AG04449 (cell line): Measurements from ENCODE around the gene OLFML2A.

Experiments
- CTCF ChIA-PET: fragments of 350-600 bp; formaldehyde crosslinking; extraction: SDS; loops from one replicate; lab custom pipeline; 2021; ENCODE audit warnings: antibody characterized with exemption; lab: Yijun Ruan, JAX
- POLR2A ChIA-PET: fragments of 400-600, 350-600 bp; formaldehyde crosslinking; extraction: SDS; loops from one replicate; lab custom pipeline; 2020; ENCODE audit warnings: antibody characterized with exemption, inconsistent platforms; lab: Yijun Ruan, JAX
- DNase-seq: peaks from one replicate; pipeline ENCODE4 v3.0.0-alpha.2; 2010; ENCODE audit warnings: low read depth, low spot score
- H3K4me3 ChIP-seq: 2 replicates; pipeline ENCODE4 v1.5.1; 2011; ENCODE audit warnings: low read depth, mild to moderate bottlenecking, control low read depth, low read length
- CTCF ChIP-seq: IDR thresholded peaks from one replicate; pipeline ENCODE4 v1.5.1; 2011; ENCODE audit warnings: mild to moderate bottlenecking, moderate library complexity, low read length, control low read depth, inconsistent platforms; ENCODE audit not compliant: insufficient read depth; ENCODE audit errors: missing control alignments

OLFML2A gene

GRCh38 chr9:124739360-124739759, 37.6 kb upstream of the OLFML2A start:
- ChIA-PET POLR2A (no interaction called here), CTCF (interaction anchor here (1.0 kb wide), 1 partner anchor 122 kb away, joined by 3 read pairs; no protein-coding TSS in a partner anchor)
- no peak for TF ChIP-seq CTCF
- H3K4me3 ChIP-seq: no peak overlapping the region
- no peak for DNase-seq

- no peak overlapping the region for H3K4me3 ChIP-seq
- ChIA-PET POLR2A (no interaction called here), CTCF (interaction anchor here (0.9 to 1.2 kb wide), 3 partner anchors 29 to 124 kb away, joined by 3 read pairs; no protein-coding TSS in a partner anchor)
- DNase-seq: no peak
- no peak for TF ChIP-seq CTCF
Observed at GRCh38 chr9:124741149-124741548, 35.8 kb upstream of the OLFML2A start.

- no peak overlapping the region for H3K4me3 ChIP-seq
- no peak for TF ChIP-seq CTCF
- POLR2A ChIA-PET: no interaction called here
- CTCF ChIA-PET: interaction anchor here (0.9 to 1.2 kb wide), 3 partner anchors 30 to 124 kb away, joined by 3 read pairs; no protein-coding TSS in a partner anchor
- no peak for DNase-seq
Observed at GRCh38 chr9:124741662-124742061, 35.3 kb upstream of the OLFML2A start.

- no peak overlapping the region for H3K4me3 ChIP-seq
- no peak for DNase-seq
- ChIA-PET CTCF (interaction anchor here (0.9 to 3.0 kb wide), 8 partner anchors 9 to 191 kb away, joined by 3 to 21 read pairs (median 10); no protein-coding TSS in a partner anchor), POLR2A (interaction anchor here (1.4 to 1.5 kb wide), 2 partner anchors 8 to 83 kb away, joined by 5 read pairs; no protein-coding TSS in a partner anchor)
- no peak for TF ChIP-seq CTCF
Observed at GRCh38 chr9:124742940-124743339, 34.0 kb upstream of the OLFML2A start.

- TF ChIP-seq CTCF: no peak
- no peak for DNase-seq
- POLR2A ChIA-PET: interaction anchor here (1.4 to 1.5 kb wide), 2 partner anchors 9 to 84 kb away, joined by 5 read pairs; no protein-coding TSS in a partner anchor
- CTCF ChIA-PET: interaction anchor here (0.8 to 3.0 kb wide), 12 partner anchors 10 to 193 kb away, joined by 3 to 21 read pairs (median 4); partner anchors contain the start of gene WDR38
- H3K4me3 ChIP-seq: no peak overlapping the region
Observed at GRCh38 chr9:124743686-124744348, 33.1 kb upstream of the OLFML2A start.

- no peak for DNase-seq
- no peak for TF ChIP-seq CTCF
- POLR2A ChIA-PET: no interaction called here
- CTCF ChIA-PET: interaction anchor here (1.2 to 1.8 kb wide), 2 partner anchors 130 to 210 kb away, joined by 4 read pairs; no protein-coding TSS in a partner anchor
- no peak overlapping the region for H3K4me3 ChIP-seq
Observed at GRCh38 chr9:124747065-124747464, 29.9 kb upstream of the OLFML2A start.
